Stomach (tissue), 4 donors: Measurements from ENCODE around the gene NSUN2.

Experiments
- CTCF ChIP-seq, 7 experiments: fragments of 450-650 bp in 4 of 7; fragments of 200-600 bp in 3 of 7; sonication (generic) in 3 of 7; IDR thresholded peaks; one replicate each; pipeline ENCODE4 v1.5.1; 2016 to 2019; ENCODE audit warnings: antibody characterized with exemption in 7 of 7, control low read depth in 2 of 7, mild to moderate bottlenecking in 1 of 7
- EP300 ChIP-seq: sonication (generic); formaldehyde crosslinking; IDR thresholded peaks from one replicate; pipeline ENCODE4 v1.6.1; 2017; ENCODE audit warnings: antibody characterized with exemption
- POLR2A ChIP-seq, 4 donors: fragments of 450-650 bp; IDR thresholded peaks; one replicate each; pipeline ENCODE4 v1.6.1; 2016; ENCODE audit warnings: antibody characterized with exemption in 4 of 4, control low read depth in 2 of 4, mild to moderate bottlenecking in 1 of 4, moderate library complexity in 1 of 4
- POLR2AphosphoS5 ChIP-seq, 3 donors: sonication (generic); formaldehyde crosslinking; IDR thresholded peaks; one replicate each; pipeline ENCODE4 v1.6.1; 2016; ENCODE audit warnings: antibody characterized with exemption in 3 of 3

GRCh38 chr5:6656680-6657079, 23.8 kb upstream of the NSUN2 start:
- TF ChIP-seq CTCF (IDR thresholded peaks at IDR 0.05) (no peak), POLR2A (IDR thresholded peaks at IDR 0.05) (no peak), EP300 (no peak), POLR2AphosphoS5 (IDR thresholded peaks at IDR 0.05) (no peak)
